ENCODE data around the gene CFAP99.

The CFAP99 gene

DNA sequence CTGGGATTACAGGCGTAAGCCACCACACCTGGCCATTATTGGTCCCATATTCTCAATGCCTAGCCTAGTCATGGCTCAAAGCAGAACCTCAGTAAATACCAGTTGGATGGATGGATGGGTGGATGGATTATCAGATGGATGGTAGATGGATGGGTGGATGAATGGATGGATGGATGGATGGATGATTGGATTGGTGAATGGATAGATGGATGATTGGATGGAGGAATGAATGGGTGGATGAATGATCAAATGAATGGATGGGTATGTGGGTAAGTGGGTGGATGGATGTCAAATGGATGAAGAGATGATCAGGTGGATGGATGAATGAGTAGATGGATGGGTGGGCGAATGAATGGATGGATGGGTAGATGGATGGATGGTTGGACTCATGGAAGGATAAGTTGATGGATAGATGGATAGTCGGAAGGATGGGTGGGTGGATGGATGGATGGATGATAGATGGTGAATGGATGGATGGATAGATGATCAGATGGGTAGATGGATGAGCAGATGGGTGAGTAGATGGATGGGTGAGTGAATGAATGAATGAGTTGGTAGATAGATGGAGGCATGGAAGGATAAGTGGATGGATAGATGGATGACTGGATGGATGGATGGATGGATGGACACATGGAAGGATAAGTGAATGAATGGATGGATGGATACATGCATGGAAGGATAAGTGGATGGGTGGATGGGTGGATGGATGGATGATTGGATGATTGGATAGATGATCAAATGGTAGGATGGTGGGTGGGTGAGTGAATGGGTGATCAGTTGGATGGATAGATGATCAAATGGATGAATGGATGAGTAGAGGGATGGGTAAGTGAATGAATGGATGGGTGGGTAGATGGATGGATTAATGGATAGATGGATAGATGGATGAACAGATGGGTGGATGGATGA is 28.2 kb downstream of the CFAP99 start:
- TF ChIP-seq, protein P1, sequence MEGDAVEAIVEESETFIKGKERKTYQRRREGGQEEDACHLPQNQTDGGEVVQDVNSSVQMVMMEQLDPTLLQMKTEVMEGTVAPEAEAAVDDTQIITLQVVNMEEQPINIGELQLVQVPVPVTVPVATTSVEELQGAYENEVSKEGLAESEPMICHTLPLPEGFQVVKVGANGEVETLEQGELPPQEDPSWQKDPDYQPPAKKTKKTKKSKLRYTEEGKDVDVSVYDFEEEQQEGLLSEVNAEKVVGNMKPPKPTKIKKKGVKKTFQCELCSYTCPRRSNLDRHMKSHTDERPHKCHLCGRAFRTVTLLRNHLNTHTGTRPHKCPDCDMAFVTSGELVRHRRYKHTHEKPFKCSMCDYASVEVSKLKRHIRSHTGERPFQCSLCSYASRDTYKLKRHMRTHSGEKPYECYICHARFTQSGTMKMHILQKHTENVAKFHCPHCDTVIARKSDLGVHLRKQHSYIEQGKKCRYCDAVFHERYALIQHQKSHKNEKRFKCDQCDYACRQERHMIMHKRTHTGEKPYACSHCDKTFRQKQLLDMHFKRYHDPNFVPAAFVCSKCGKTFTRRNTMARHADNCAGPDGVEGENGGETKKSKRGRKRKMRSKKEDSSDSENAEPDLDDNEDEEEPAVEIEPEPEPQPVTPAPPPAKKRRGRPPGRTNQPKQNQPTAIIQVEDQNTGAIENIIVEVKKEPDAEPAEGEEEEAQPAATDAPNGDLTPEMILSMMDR (IDR thresholded peaks at IDR 0.05; ENCODE audit: extremely low read depth, insufficient read depth, missing control alignments) = no peak
- no peak for DNase-seq (ENCODE audit: low spot score)
- in situ Hi-C loops (cut with MboI; ENCODE audit: low pct_unique_long_range_greater_than_20kb, low sequenced_read_pairs, unreplicated experiment) = no loop called here

DNA sequence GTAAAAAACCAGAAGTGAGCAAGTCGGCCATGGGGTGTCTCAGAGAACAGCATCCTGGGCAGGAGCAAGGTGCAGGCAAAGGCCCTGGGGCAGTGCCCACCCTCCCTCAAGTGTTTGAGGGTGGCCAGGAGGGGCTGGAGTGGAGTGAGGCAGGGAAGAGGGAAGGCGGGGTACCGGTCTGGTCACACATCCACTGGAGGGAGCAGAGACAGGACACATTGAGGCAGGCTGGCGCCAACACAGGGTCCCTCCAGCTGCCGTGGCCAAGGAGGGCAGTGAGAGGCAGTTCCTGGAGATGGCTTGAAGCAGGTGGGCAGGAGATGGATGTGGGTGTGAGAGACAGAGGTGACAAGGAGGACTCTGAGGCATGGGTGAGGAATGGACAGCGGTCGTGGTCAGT is 29.8 kb downstream of the CFAP99 start:
- TF ChIP-seq, protein P1 (IDR thresholded peaks at IDR 0.05; ENCODE audit: extremely low read depth, insufficient read depth, missing control alignments) = no peak
- in situ Hi-C loops (cut with MboI; ENCODE audit: low pct_unique_long_range_greater_than_20kb, low sequenced_read_pairs, unreplicated experiment) = no loop called here
- DNase-seq (ENCODE audit: low spot score) = no peak

DNA sequence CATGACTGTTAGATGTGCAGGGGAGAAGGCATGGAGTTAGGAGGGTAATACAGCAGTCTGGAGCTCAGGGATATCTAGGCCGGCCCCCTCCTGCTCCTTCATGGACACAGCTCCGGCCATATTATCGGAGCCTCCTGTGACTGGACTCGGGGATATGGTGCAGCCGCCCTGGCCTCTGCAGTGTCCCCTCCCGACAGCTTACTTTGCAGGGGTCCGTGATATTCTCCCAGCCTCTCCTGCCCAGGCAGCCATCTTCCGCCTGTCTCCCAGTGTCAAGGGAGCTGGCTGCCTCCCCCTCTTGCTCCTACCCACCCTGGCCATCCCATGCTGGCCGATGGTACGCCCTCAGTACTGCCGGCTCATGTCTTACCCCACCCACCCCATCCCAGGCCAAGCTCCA is 30.3 kb downstream of the CFAP99 start:
- TF ChIP-seq, protein P1 (IDR thresholded peaks at IDR 0.05; ENCODE audit: extremely low read depth, insufficient read depth, missing control alignments) = no peak
- no peak for DNase-seq (ENCODE audit: low spot score)
- in situ Hi-C loops (cut with MboI; ENCODE audit: low pct_unique_long_range_greater_than_20kb, low sequenced_read_pairs, unreplicated experiment) = no loop called here

DNA sequence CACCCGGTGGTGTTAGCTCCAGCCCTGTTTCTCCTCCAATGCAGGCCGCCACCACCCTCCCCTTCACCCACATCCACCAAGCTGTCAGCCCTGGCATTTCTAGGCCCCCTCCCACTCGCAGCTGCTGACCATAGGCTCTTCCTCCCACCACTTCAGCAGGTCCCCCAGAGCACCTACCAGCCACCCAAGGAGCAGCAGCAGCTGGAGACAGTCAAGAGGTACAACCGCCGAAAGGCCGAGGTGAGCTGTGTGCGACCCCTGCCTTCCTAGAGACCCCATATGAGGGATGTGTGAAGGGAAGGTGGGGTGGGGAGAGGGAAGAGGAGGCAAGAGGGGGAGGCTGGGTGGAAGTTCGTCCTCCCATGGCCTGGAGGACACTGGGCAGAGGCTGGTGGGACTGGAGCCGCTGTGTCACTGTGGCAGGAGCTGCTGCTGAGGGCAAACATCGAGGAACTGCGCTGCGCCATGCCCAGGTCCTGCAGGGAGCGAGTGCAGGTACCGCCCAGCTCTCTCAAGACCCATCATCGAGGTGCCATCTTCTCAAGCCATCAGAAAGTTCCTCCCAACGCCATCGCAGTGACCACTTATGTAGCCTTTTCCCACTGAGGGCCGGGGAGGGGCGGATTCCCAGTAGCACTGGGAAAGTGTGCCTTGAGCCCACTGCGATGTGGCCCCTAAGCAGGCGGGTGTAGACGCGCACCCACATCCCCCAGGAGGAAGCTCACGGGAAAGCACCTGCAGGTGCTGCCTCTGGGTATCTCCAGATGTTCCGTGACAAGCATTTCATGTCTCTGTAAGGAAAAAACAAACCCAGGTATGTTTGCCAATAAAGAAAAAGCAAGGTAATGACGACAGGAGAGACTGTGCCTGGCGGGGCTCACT is 31.0 kb downstream of the CFAP99 start:
- in situ Hi-C loops (cut with MboI; ENCODE audit: low pct_unique_long_range_greater_than_20kb, low sequenced_read_pairs, unreplicated experiment) = no loop called here
- DNase-seq (ENCODE audit: low spot score) = no peak
- TF ChIP-seq, protein P1 (IDR thresholded peaks at IDR 0.05; ENCODE audit: extremely low read depth, insufficient read depth, missing control alignments) = no peak

DNA sequence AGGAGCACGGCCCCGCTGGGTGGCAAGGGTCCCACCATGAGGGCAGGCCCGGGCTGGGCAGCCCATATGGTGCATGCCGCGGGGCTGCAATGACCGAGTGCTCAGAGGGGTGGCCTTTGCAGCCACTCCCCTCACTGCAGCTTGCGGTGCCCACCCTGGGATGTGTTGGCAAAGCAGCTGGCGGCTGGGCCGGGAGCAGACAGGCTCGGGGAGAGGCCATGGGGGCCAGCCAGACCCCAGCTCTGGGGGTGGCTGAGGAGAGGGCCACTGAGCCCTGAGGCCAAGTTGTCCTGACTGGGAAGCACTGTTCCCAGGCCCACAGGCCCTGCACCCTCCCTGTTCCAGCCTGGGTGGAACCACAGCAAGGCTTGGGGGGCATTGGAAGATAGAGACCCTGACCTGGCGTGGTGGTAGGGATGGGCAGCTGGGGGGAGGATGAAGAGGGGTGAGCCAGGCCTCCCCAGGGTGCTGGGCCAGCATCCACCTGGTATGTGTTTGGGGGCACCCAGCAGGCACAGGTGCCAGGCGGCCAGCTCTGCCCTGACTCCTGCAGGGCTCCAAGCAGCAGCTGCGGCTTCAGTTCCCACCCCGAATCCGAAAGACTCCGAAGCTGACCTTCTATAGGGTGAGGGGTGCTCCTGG is 31.8 kb downstream of the CFAP99 start:
- TF ChIP-seq, protein P1 (IDR thresholded peaks at IDR 0.05; ENCODE audit: extremely low read depth, insufficient read depth, missing control alignments) = no peak
- DNase-seq (ENCODE audit: low spot score) = no peak
- in situ Hi-C loops (cut with MboI; ENCODE audit: low pct_unique_long_range_greater_than_20kb, low sequenced_read_pairs, unreplicated experiment) = no loop called here

DNA sequence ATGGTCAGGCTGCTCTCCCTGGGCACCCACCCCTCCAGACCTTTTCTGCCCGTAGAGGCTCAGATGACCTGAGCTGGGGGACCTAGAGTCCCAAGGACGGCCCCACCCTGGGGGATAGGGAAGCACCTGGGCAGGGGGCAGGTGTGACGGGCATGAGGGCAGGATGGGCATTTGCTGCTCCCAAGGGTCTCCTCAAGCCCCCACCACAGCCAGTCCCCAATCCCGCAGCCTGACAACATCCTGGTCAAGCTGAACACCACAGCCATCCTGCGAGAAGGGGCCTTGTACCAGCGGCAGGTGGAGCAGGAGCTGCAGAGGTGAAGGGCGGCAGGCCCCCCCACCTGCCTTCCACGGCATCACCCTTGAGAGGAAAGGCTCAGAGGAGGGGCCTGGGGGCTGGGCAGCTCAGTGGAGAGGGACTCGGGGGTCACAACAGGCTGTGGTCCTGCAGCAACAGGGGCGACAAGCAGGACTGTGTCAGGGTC is 32.3 kb downstream of the CFAP99 start:
- TF ChIP-seq, protein P1 (IDR thresholded peaks at IDR 0.05; ENCODE audit: extremely low read depth, insufficient read depth, missing control alignments) = no peak
- DNase-seq (ENCODE audit: low spot score) = no peak
- in situ Hi-C loops (cut with MboI; ENCODE audit: low pct_unique_long_range_greater_than_20kb, low sequenced_read_pairs, unreplicated experiment) = no loop called here
